ACHN (cell line): ENCODE results near the gene NUMA1.

Experiments used
- DNase-seq: peaks from one replicate; pipeline ENCODE4 v3.0.0-alpha.2; 2015
- in situ Hi-C: cut with HindIII; loops from 2 replicates; pipeline ENCODE4 v1.10.0; 2017; ENCODE audit warnings: low sequenced_read_pairs, low pct_ligation_motif_present, low pct_unique_long_range_greater_than_20kb

The NUMA1 gene, protein sequence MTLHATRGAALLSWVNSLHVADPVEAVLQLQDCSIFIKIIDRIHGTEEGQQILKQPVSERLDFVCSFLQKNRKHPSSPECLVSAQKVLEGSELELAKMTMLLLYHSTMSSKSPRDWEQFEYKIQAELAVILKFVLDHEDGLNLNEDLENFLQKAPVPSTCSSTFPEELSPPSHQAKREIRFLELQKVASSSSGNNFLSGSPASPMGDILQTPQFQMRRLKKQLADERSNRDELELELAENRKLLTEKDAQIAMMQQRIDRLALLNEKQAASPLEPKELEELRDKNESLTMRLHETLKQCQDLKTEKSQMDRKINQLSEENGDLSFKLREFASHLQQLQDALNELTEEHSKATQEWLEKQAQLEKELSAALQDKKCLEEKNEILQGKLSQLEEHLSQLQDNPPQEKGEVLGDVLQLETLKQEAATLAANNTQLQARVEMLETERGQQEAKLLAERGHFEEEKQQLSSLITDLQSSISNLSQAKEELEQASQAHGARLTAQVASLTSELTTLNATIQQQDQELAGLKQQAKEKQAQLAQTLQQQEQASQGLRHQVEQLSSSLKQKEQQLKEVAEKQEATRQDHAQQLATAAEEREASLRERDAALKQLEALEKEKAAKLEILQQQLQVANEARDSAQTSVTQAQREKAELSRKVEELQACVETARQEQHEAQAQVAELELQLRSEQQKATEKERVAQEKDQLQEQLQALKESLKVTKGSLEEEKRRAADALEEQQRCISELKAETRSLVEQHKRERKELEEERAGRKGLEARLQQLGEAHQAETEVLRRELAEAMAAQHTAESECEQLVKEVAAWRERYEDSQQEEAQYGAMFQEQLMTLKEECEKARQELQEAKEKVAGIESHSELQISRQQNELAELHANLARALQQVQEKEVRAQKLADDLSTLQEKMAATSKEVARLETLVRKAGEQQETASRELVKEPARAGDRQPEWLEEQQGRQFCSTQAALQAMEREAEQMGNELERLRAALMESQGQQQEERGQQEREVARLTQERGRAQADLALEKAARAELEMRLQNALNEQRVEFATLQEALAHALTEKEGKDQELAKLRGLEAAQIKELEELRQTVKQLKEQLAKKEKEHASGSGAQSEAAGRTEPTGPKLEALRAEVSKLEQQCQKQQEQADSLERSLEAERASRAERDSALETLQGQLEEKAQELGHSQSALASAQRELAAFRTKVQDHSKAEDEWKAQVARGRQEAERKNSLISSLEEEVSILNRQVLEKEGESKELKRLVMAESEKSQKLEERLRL (N-terminal part only)

DNA sequence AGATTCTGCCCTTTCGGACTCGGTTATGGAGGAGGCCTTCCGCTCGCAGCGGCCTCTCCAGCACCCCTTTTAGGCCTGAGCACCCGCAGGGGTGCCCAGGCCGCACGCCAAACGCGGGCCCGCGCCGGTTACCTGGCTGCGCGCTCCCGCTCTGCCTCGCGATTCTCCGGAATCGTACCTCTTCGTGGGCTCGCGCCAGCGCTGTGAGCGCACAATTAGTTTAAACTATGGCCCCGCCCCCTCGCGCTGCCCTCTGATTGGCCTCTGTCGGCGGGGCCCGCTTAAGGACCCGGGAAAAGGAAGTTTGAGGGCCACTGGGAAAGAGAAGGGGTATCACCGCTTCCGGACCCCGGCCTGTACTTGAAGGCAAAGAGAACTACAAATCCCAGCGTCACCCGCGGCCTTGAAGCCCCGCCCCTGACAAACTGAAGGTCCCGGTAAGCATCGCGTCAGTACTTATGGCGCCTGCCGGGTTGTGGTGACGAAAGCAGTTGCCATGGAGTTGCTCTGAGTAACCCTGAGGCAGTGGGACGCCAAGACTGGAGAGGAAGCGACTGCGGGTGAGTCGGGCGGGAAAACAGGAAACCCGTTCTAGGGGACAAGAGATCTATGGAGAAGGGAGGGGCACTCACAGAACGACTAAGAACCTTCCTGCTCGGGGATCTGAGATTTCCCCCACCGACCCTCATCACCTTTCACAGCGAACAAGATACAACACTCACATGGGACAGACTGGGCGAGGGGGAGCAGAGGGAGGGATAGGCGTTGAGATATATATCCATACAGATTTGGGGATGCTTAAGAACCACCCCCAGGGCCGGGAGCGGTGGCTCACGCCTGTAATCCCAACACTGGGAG, at the start of gene NUMA1, which contains the start of gene LRRC51:
TSS of gene NUMA1 (minus strand) at position 217 of the 858 bp plus-strand sequence. CDS start 44,599 bp downstream, outside the sequence.
TSS of gene LRRC51 (plus strand) at position 525 of the 858 bp plus-strand sequence. CDS start 8,234 bp downstream, outside the sequence.
- peak; percentile 99 for DNase-seq
- in situ Hi-C loops, result no loop called here

DNA sequence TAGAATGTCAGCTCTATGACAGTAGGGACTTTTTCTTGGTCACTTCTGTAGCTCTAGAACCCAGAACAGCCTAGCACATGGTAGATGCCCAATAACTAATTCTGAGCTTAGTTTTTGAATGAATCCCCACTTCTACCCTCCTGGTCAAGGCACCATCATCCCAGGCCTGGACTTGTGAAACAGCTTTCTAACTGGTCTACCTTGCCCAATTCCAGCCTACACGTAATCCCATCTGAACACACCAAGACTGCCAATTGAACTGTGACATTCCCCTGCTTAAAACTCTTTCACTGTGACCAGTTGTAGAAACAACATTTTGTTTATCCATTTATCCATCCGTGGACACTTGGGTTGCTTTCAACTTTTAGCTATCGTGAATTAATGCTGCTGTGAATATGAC, 49.0 kb upstream of the NUMA1 start:
- in situ Hi-C loops, result no loop called here
- no peak for DNase-seq

DNA sequence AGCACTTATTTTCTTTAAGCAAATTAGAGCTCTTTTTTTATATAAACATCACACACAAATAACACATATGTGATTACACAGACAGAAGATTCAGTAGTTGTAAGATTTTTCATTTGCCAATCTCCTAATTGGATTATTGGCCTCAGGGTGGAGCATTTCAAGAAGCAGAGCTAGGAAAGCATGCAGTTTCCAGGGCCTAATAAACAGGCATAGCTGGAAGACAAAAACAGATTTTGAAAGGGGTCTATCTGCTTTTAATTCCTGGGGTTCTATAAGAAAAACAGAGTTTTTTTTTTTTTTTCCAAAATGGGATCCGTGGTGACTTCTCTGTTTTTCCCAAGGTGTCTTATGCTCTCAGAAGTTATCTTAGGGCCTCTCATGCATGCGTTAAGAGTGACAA, 47.6 kb upstream of the NUMA1 start:
- in situ Hi-C loops, result no loop called here

DNA sequence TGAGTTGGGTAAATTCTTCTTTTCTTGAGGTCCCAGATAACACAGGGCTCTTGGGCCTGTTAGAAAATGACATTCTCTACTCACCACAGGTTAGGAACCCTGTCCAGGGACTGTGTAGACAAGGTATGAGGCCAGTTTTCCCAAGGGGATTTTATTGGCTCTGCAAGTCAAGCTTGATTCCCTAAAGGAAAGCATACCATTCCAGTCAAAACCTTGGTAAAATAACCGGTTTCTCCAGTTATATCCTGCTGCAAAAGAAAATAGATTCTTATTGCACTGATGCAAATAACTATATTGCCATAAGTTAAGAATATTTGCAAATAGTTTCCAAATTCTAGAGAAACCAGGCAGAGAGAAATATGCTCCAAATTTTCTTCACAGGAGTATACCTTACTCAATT, 45.6 kb upstream of the NUMA1 start:
- DNase-seq, result no peak
- in situ Hi-C loops, result no loop called here

More for the DNA sequence above, 47.6 kb upstream of the NUMA1 start:
- DNase-seq, result no peak

DNA sequence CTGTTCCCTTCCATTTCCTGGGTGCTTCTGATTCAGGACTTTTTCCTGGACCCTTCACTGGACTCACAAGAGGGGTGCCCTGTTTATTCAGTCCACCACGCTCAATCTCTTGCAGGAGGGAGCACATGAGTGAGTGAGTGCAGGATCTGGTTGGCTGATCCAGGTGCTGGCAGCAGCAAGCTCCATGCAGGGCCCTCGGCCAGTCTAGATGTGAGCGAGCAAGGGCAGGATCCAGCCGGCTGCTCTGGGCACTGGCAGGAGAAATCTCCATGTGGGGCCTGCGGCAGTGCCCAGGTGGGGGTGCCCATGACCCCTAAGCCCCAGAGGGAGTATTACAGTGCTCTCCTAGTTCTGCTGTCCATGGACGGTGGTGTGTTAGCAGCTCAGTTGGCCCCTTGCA, 43.7 kb upstream of the NUMA1 start:
- in situ Hi-C loops, result no loop called here
- DNase-seq, result no peak

DNA sequence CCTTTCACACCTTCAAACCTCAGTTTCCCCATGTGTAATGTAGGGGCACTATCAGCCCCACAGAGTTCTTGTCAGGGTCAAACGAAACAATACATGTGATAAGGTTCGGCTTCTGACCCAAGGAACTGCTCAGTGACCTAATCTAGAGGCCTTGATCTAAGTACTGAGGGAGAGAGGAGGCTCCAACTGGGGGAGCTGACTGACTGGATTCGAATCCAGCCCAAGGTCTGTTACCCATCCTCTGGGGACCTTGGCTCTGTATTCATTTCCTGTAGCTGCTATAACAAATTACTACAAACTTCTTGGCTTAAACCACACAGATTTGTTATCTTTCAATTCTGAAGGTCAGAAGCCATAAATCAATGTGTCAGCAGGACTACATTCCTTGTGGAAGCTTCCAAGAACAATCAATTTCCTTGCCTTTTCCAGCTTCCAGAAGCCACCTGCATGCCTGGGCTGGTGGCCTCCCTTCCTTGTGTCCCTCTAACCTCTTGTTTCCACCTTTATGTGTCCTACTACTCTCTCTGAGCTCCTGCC, 42.8 kb upstream of the NUMA1 start:
- in situ Hi-C loops, result no loop called here
- no peak for DNase-seq

DNA sequence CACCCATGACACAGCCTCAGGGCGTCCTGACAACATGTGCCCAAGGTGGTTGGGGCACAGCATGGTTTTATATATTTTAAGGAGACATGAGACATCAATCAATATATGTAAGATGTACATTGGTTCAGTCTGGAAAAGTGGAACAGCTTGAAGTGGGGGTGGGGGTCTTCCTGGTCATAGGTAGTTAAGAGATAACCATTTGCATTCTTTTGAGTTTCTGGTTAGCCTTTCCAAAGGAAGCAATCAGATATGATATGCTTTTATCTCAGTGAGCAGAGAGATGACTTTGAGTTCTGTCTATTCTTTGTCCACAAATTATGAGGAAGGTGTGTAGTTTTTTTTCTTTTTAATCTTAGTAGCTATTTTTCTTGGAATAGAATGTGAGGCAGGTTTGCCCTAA, 42.3 kb upstream of the NUMA1 start:
- DNase-seq, result no peak
- in situ Hi-C loops, result no loop called here

DNA sequence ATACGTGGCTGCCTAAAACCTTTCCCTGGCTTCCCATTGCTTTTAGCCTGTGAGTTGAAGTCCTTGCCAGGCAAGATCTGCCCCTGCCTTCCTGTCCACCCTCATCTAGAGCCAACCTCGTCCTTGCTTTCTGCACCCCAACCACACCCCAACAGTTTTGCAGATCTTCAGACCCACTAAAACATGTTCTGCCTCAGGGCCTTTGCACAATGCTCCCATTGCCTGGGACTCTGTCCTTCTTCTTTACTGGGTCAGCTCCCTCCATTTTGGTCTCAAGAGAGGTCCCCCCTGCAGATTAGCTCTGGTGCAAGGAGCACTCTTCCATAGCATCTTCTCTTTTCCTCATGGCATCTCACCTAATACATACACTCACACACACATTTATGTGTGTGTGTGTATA, 40.6 kb upstream of the NUMA1 start:
- in situ Hi-C loops, result no loop called here
- DNase-seq, result no peak

DNA sequence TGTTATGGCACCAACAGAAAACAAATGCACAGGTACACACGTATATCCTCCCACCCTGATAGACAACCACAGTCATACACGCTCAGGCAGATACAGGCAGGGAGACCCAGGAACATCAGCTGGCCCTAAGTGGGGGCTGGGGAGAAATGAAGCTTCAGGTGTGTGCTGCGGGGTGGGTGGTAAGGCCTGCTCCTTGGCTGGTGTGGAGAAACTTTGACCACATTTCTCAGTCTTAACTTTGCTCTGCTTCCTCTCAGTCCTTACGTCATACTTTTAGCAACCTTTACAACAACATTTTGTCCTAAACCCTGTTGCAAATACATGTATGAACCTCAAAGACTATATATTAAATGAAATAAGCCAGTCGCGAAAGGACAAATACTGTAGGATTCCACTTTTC, 38.9 kb upstream of the NUMA1 start:
- in situ Hi-C loops, result no loop called here

DNA sequence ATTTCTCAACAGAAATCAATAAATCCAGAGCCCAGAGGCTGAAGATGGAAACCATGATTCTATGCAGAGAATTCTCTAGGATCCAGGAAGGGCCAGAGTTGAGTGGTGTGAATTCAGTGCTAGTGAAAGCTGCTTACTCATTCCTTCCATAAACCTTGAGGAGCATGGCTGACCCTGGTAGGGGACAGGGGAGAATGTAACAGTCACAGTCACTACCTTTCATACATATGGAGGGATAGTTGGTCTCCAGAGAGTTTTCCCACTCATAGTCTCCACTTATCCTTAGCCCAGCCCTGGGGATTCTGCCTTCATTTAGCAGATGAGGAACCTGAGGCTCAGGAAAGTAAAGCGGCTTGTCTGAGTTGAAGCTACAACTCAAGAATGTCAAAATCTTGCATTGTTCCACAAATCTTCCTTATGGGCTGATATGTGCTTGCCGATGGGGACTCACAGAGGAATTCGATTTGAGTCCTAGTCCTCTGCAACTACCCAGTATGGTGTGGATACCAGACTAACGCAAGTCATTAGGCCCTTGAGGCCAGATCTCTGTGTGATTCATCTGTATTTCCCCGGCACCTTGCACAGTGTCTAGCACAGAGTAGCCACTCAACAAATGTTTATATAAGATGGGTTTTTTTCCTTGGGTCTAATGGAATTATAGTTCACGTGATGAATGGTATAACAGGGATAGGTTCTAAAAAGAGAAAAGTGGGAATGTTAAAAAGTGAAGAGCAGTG, 35.8 kb upstream of the NUMA1 start:
- in situ Hi-C loops, result no loop called here
- no peak for DNase-seq

More for the DNA sequence above, 38.9 kb upstream of the NUMA1 start:
- no peak for DNase-seq

DNA sequence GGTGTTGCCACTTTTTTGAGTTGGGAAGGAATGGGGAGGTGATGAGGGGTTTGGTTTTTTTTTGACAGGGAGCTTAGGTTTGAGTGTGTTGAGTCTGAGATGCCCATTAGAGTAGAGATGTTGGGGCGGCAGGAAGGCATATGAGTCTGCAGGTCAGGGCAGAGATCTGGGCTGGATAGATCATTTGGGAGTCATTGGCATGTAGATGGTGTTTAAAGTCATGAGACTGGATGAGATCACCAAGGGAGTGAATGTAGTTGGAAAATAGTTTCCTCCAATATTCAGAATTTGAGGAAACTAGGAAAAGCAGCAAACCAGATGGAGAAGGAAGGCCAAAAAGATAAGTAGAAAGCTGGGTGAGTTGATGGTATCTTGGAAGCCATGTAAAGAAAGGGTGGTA, 34.2 kb upstream of the NUMA1 start:
- in situ Hi-C loops, result no loop called here

DNA sequence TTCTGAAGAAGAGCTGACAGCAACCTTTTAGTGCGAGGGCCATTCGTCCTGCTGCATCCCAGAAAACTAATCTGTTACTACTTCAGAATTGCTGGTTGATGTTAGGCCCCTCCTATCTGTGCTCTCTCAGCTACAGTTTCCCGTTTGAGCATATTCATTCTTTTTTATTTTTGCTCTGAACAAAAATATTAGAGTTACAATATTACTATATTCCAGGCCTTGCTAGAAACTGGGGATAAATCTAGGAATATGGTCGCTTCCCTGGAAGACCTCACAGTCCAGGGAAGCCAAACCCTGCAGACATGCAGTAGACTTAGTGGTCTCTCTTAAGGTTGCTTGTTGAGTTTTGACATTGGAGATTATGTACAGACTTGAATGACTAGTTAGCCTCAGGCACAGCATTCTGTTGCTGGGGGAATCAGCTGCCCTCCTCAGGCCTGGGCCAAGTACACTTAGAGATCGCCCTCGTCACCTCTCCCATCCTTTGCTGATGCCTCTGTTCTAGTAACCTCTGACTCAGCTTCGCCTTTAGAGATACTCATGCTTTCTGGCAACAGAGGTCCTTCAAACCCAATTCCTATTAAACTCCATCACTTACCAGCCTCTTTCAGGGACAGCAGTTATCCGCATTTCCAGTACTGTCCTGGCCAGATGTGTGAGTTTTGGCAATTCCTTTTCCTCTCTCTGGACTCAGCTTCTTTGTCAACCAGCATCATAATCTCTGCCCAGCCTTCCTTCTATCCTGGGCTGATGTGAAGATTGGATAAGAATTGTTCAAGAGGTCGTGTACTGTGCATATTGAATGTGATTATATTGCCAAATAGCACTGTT, 32.9 kb upstream of the NUMA1 start:
- DNase-seq, result peak; percentile 22
- in situ Hi-C loops, result no loop called here

More for the DNA sequence above, 34.2 kb upstream of the NUMA1 start:
- DNase-seq, result no peak

DNA sequence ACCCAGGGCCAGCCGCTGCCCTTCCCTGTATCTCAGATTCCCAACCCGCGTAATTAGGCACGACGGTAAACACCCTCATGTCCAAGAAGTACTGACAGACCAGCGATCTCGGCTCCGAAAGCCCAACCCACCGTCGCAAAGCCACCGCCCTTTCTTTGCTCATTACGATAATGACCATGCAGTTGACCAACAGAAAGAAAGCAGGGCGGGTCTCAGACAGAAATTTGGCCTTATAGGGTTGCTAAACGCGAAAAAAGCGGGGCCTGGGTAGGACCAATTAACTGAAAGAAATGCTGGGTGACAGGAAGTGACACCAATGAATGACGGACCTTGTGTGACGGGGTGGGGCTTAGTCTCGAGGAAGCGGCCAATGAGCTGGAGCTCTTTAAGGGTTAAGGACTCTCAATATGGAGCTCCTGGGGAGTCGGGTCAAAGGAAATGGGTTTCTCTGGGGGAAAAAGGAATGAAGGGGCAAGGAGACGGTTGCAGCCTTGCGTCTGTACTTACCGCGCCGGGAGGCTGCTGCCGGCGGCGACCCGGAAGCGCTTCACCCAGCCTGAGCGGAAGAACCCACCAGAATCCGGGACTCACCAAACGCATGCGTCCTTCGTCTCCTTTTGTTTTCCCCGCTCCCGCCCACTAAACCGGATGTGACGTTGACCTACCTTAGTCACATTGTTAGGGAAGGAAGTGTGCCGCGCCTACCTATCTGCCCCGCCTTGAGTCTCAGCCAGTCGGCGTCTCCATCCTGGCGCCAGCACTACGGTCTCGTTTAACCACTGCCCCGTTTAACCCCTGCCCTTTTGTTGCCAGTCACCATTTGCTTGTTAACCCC, 32.0 kb upstream of the NUMA1 start, which contains the start of gene ANAPC15:
TSS of gene ANAPC15 (minus strand) at position 553 of the 835 bp plus-strand sequence. CDS start 1,419 bp downstream, outside the sequence.
- DNase-seq, result peak; percentile 99
- in situ Hi-C loops, result no loop called here

DNA sequence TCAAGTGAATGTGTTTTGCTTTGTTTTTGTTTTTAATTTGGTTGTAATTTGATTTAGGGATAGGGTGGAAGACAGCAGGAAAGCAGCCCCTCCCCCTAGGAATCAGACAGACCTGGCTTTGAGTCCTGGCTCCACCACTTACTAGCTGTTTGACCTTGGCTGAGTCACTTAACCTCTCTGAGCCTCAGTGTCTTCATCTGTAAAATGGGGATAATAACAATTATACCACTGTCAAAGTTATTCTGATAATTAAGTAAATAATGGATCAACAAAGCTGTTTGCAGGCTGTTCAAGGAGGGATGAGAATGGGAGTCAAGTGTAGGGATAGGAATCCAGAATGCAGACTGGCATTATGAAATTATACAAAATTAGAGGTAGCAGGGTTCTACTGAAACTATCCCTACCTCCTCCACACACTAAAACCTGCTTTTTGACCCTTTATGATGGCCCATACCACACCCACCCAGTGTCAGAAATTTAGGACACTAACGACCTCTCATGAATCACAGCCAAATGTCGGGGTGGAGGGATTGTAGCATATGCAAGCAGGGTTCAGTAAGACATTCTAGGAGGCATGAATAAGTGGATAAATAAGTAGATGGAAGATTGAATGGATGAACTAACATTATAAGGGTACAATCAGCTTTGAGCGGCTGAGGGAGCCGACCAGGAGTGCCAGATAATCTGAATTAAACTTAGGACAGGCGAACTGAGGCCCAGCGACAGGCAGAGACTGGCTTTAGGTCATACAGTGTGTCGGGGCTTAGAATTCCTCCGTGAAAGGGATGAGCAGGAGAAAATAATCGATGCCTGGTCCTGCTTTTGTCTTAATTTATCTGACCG, 31.2 kb upstream of the NUMA1 start:
- DNase-seq, result no peak
- in situ Hi-C loops, result no loop called here
